ENCODE data around the gene NEURL1. TPM values are rescaled to one million over a fixed set of nuclear protein-coding genes. Genes with fewer than 3 reads are reported as not detected.

NEURL1 gene
- total RNA-seq, 2 experiments from 2014 or later, result 0.47 TPM; not detected in 1

GRCh38 chr10:103562383-103562782 is 68.9 kb downstream of the NEURL1 start:
- TF ChIP-seq EZH2phosphoT487 (IDR thresholded peaks at IDR 0.05; ENCODE audit: borderline replicate concordance, low read depth, low read length) (no peak), CTCF (conservative IDR thresholded peaks at IDR 0.05; ENCODE audit: low read length) (no peak)
- Histone ChIP-seq H3K9me3 (ENCODE audit: low read length) (no peaks in the 10 kb centered on the region), H3K4me3 (ENCODE audit: low read depth, low read length, poor library complexity, severe bottlenecking) (no peak overlapping the region), H3K9me2 (ENCODE audit: insufficient read depth, low read length) (no peaks in the 10 kb centered on the region), H3K4me2 (ENCODE audit: low read length) (no peak overlapping the region), H3K27ac (ENCODE audit: low read depth, low read length, poor library complexity, severe bottlenecking) (no peak overlapping the region), H3K36me3 (ENCODE audit: insufficient read depth, low read length) (no peaks in the 10 kb centered on the region), H3K4me1 (ENCODE audit: insufficient read depth, low read length, poor library complexity, severe bottlenecking) (peaks cover 8% of the 10 kb centered on the region), H2AFZ (ENCODE audit: low read length) (no peak overlapping the region), H3K79me2 (ENCODE audit: insufficient read depth, low read depth, low read length) (no peaks in the 10 kb centered on the region), H4K20me1 (ENCODE audit: insufficient read depth, low read length) (no peaks in the 10 kb centered on the region)
- intact Hi-C loops (cut with micrococcal nuclease; ENCODE audit: unreplicated experiment), result no loop called here
- ChIA-PET CTCF (ENCODE audit: unreplicated experiment) (no interaction called here), POLR2A (no interaction called here)
- no peak for DNase-seq (ENCODE audit: low spot score)
- BruUV-seq (replicated peaks), result no TSS peak

GRCh38 chr10:103563231-103564115 is 70.0 kb downstream of the NEURL1 start:
- no peak overlapping the region for H3K27ac ChIP-seq (ENCODE audit: low read depth, low read length, poor library complexity, severe bottlenecking)
- BruUV-seq (replicated peaks), result no TSS peak
- ChIA-PET CTCF (ENCODE audit: unreplicated experiment) (no interaction called here), POLR2A (interaction anchor here (0.5 kb wide), 1 partner anchor 81 kb away, joined by 7 read pairs; no protein-coding TSS in a partner anchor)
- TF ChIP-seq CTCF (conservative IDR thresholded peaks at IDR 0.05; ENCODE audit: low read length), result no peak
- TF ChIP-seq EZH2phosphoT487 (IDR thresholded peaks at IDR 0.05; ENCODE audit: borderline replicate concordance, low read depth, low read length), result no peak
- no peaks in the 10 kb centered on the region for H4K20me1 ChIP-seq (ENCODE audit: insufficient read depth, low read length)
- no peak overlapping the region for H2AFZ ChIP-seq (ENCODE audit: low read length)
- H3K36me3 ChIP-seq (ENCODE audit: insufficient read depth, low read length), result no peaks in the 10 kb centered on the region
- H3K79me2 ChIP-seq (ENCODE audit: insufficient read depth, low read depth, low read length), result no peaks in the 10 kb centered on the region
- H3K4me2 ChIP-seq (ENCODE audit: low read length), result no peak overlapping the region
- DNase-seq (ENCODE audit: low spot score), result no peak
- H3K9me3 ChIP-seq (ENCODE audit: low read length), result no peaks in the 10 kb centered on the region
- intact Hi-C loops (cut with micrococcal nuclease; ENCODE audit: unreplicated experiment), result no loop called here
- peaks cover 7% of the 10 kb centered on the region for H3K4me1 ChIP-seq (ENCODE audit: insufficient read depth, low read length, poor library complexity, severe bottlenecking)
- H3K9me2 ChIP-seq (ENCODE audit: insufficient read depth, low read length), result no peaks in the 10 kb centered on the region
- no peak overlapping the region for H3K4me3 ChIP-seq (ENCODE audit: low read depth, low read length, poor library complexity, severe bottlenecking)

- TF ChIP-seq CTCF (conservative IDR thresholded peaks at IDR 0.05; ENCODE audit: low read length) (no peak), EZH2phosphoT487 (IDR thresholded peaks at IDR 0.05; ENCODE audit: borderline replicate concordance, low read depth, low read length) (no peak)
- Histone ChIP-seq H3K9me2 (ENCODE audit: insufficient read depth, low read length) (no peaks in the 10 kb centered on the region), H3K4me2 (ENCODE audit: low read length) (no peak overlapping the region), H3K4me1 (ENCODE audit: insufficient read depth, low read length, poor library complexity, severe bottlenecking) (peaks cover under 1% of the 10 kb centered on the region), H3K27ac (ENCODE audit: low read depth, low read length, poor library complexity, severe bottlenecking) (no peak overlapping the region), H4K20me1 (ENCODE audit: insufficient read depth, low read length) (no peaks in the 10 kb centered on the region), H3K4me3 (ENCODE audit: low read depth, low read length, poor library complexity, severe bottlenecking) (no peak overlapping the region), H3K36me3 (ENCODE audit: insufficient read depth, low read length) (no peaks in the 10 kb centered on the region), H2AFZ (ENCODE audit: low read length) (no peak overlapping the region), H3K9me3 (ENCODE audit: low read length) (no peaks in the 10 kb centered on the region), H3K79me2 (ENCODE audit: insufficient read depth, low read depth, low read length) (no peaks in the 10 kb centered on the region)
- POLR2A ChIA-PET, result interaction anchor here (0.5 kb wide), 1 partner anchor 80 kb away, joined by 7 read pairs; no protein-coding TSS in a partner anchor
- BruUV-seq (replicated peaks), result no TSS peak
- CTCF ChIA-PET (ENCODE audit: unreplicated experiment), result interaction anchor here (0.6 kb wide), 1 partner anchor 70 kb away, joined by 4 read pairs; no protein-coding TSS in a partner anchor
- intact Hi-C loops (cut with micrococcal nuclease; ENCODE audit: unreplicated experiment), result no loop called here
- no peak for DNase-seq (ENCODE audit: low spot score)
Measured at GRCh38 chr10:103564116-103564501, 70.6 kb downstream of the NEURL1 start.
